HepG2 (cell line): ENCODE data around the gene ARHGAP31. TPM values are rescaled to one million over a fixed set of nuclear protein-coding genes. Genes with fewer than 3 reads are reported as not detected.
A peak's percentile ranks its signal among the peaks of the same experiment; 100 is the strongest.

ENCODE experiments used
- BATF2 ChIP-seq: sonication (generic); formaldehyde crosslinking; IDR thresholded peaks from 2 replicates; pipeline ENCODE4 v1.8.0; 2022; ENCODE audit warnings: mild to moderate bottlenecking, missing genetic modification reagents, moderate library complexity
- DZIP1 ChIP-seq: sonication (generic); formaldehyde crosslinking; IDR thresholded peaks from 2 replicates; pipeline ENCODE4 v1.5.0; 2020; ENCODE audit warnings: mild to moderate bottlenecking, missing genetic modification reagents
- HMGA1 ChIP-seq: sonication (generic); formaldehyde crosslinking; conservative IDR thresholded peaks from 2 replicates; pipeline ENCODE4 v1.4.0; 2020; ENCODE audit warnings: missing genetic modification reagents
- POGZ ChIP-seq: sonication (generic); formaldehyde crosslinking; IDR thresholded peaks from 2 replicates; pipeline ENCODE4 v1.4.0; 2020; ENCODE audit warnings: mild to moderate bottlenecking, missing genetic modification reagents
- RBAK ChIP-seq: sonication (generic); formaldehyde crosslinking; IDR thresholded peaks from 2 replicates; pipeline ENCODE4 v1.5.1; 2020; ENCODE audit warnings: mild to moderate bottlenecking, missing genetic modification reagents
- SAP130 ChIP-seq: IDR thresholded peaks from 2 replicates; pipeline ENCODE4 v1.6.1; 2016; ENCODE audit warnings: low read depth
- SNAPC4 ChIP-seq: sonication (generic); formaldehyde crosslinking; IDR thresholded peaks from 2 replicates; pipeline ENCODE4 v1.4.0; 2020; ENCODE audit warnings: mild to moderate bottlenecking, missing genetic modification reagents
- SPEN ChIP-seq: sonication (generic); formaldehyde crosslinking; IDR thresholded peaks from 2 replicates; pipeline ENCODE4 v1.5.1; 2020; ENCODE audit warnings: low read depth, mild to moderate bottlenecking, missing genetic modification reagents
- TCF7L2 ChIP-seq: IDR thresholded peaks from 2 replicates; pipeline ENCODE4 v1.6.1; 2011; ENCODE audit warnings: mild to moderate bottlenecking, low read depth, low read length, moderate library complexity
- ZBTB21 ChIP-seq: sonication (generic); formaldehyde crosslinking; IDR thresholded peaks from 2 replicates; pipeline ENCODE4 v1.4.0; 2020; ENCODE audit warnings: missing genetic modification reagents
- ZC3H13 ChIP-seq: sonication (generic); formaldehyde crosslinking; IDR thresholded peaks from 2 replicates; pipeline ENCODE4 v1.8.1; 2023; ENCODE audit warnings: mild to moderate bottlenecking, missing genetic modification reagents, moderate library complexity
- polyA plus RNA-seq, 8 experiments: library from polyadenylated mRNA; depleted of rRNA in 3 of 8; stranded (reverse) in 7 of 8; unstranded in 1 of 8; fragments of >200 nt; fragmentation: Illumina TruSeq in 4 of 8; extraction: Trizol in 4 of 8; gene quantifications; 2 replicates each; pipeline versions ENCODE4 v1.2.1 to v1.2.3, GENCODE V29; 2011 to 2016; ENCODE audit warnings: low read depth in 4 of 8, missing spikeins in 1 of 8, mixed read lengths in 1 of 8; ENCODE audit not compliant: insufficient read depth in 1 of 8
- total RNA-seq, 5 experiments: library from RNA; depleted of rRNA; stranded (reverse); fragments of >200 nt; fragmentation: Illumina TruSeq; extraction: Trizol; gene quantifications; 2 replicates each; pipeline ENCODE4 v1.2.3, GENCODE V29; 2016; ENCODE audit warnings: low read depth in 1 of 5
- TF ChIP-seq, protein P1 (sequence below): sonication (generic); formaldehyde crosslinking; IDR thresholded peaks from 2 replicates; pipeline ENCODE4 v1.5.0; 2020; ENCODE audit warnings: missing genetic modification reagents
- TF ChIP-seq, protein P2 (sequence below): sonication (generic); formaldehyde crosslinking; IDR thresholded peaks from 2 replicates; pipeline ENCODE4 v1.4.0; 2020; ENCODE audit warnings: missing genetic modification reagents

The ARHGAP31 gene
- total and polyA plus RNA-seq, 2 of the 13 experiments (the other 11 are each of a cell fraction or from before 2014, with no cell fraction given), result not detected

- TF ChIP-seq SNAPC4 (peak; percentile 66; the same call in 1 of the 2 replicates), HMGA1 (CRISPR knock-in tag) (no peak), SPEN (peak; percentile 85; the same call in 1 of the 2 replicates), TCF7L2 (no peak), BATF2 (peak; percentile 42; the same call in 1 of the 2 replicates), RBAK (CRISPR knock-in tag) (no peak), ZBTB21 (CRISPR knock-in tag) (no peak; the same call in 1 of the 2 replicates), POGZ (CRISPR knock-in tag) (peak; percentile 97), DZIP1 (CRISPR knock-in tag) (0 out of 2 replicates have a peak, but pooled peaks have one; percentile 26), ZC3H13 (0 out of 2 replicates have a peak, but pooled peaks have one; percentile 59), SAP130 (CRISPR knock-in tag) (peak; percentile 98)
- TF ChIP-seq, protein P1, sequence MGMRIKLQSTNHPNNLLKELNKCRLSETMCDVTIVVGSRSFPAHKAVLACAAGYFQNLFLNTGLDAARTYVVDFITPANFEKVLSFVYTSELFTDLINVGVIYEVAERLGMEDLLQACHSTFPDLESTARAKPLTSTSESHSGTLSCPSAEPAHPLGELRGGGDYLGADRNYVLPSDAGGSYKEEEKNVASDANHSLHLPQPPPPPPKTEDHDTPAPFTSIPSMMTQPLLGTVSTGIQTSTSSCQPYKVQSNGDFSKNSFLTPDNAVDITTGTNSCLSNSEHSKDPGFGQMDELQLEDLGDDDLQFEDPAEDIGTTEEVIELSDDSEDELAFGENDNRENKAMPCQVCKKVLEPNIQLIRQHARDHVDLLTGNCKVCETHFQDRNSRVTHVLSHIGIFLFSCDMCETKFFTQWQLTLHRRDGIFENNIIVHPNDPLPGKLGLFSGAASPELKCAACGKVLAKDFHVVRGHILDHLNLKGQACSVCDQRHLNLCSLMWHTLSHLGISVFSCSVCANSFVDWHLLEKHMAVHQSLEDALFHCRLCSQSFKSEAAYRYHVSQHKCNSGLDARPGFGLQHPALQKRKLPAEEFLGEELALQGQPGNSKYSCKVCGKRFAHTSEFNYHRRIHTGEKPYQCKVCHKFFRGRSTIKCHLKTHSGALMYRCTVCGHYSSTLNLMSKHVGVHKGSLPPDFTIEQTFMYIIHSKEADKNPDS (CRISPR knock-in tag), result no peak
- TF ChIP-seq, protein P2, sequence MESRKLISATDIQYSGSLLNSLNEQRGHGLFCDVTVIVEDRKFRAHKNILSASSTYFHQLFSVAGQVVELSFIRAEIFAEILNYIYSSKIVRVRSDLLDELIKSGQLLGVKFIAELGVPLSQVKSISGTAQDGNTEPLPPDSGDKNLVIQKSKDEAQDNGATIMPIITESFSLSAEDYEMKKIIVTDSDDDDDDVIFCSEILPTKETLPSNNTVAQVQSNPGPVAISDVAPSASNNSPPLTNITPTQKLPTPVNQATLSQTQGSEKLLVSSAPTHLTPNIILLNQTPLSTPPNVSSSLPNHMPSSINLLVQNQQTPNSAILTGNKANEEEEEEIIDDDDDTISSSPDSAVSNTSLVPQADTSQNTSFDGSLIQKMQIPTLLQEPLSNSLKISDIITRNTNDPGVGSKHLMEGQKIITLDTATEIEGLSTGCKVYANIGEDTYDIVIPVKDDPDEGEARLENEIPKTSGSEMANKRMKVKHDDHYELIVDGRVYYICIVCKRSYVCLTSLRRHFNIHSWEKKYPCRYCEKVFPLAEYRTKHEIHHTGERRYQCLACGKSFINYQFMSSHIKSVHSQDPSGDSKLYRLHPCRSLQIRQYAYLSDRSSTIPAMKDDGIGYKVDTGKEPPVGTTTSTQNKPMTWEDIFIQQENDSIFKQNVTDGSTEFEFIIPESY (CRISPR knock-in tag), result 0 out of 2 replicates have a peak, but pooled peaks have one; percentile 3
Observed at GRCh38 chr3:119463171-119464169, 169.3 kb downstream of the ARHGAP31 start, which contains the start of gene TMEM39A (continued).
